Effector memory CD4-positive, alpha-beta T cell (primary cell): Measurements from ENCODE around the gene DUOXA2.
"Not testable (repeated sequence)": the region's sequence is repeated elsewhere in the genome, so short reads cannot be mapped to it uniquely, and the experiment has no call there.

Experiments
- DNase-seq, 3 donors: peaks; one replicate each; pipeline ENCODE4 v3.0.0-alpha.2; 2020
- H3K27ac ChIP-seq: 2 replicates; pipeline ENCODE4 v1.7.0; 2013; ENCODE audit warnings: mild to moderate bottlenecking, low read length, moderate library complexity; ENCODE audit not compliant: insufficient read depth, poor library complexity, severe bottlenecking
- H3K27me3 ChIP-seq: replicated peaks from 2 replicates; pipeline ENCODE4 v1.7.0; 2013; ENCODE audit warnings: mild to moderate bottlenecking, low read length; ENCODE audit not compliant: insufficient read depth, control insufficient read depth, poor library complexity, severe bottlenecking
- H3K36me3 ChIP-seq: 2 replicates; pipeline ENCODE4 v1.7.0; 2013; ENCODE audit warnings: mild to moderate bottlenecking, low read length, moderate library complexity; ENCODE audit not compliant: control insufficient read depth, insufficient read depth
- H3K4me1 ChIP-seq: 2 replicates; pipeline ENCODE4 v1.7.0; 2013; ENCODE audit warnings: low read length, mild to moderate bottlenecking; ENCODE audit not compliant: control insufficient read depth, insufficient read depth, poor library complexity, severe bottlenecking
- H3K4me3 ChIP-seq: 2 replicates; pipeline ENCODE4 v1.7.0; 2013; ENCODE audit warnings: low read length, low read depth, mild to moderate bottlenecking; ENCODE audit not compliant: insufficient read depth, poor library complexity, severe bottlenecking
- H3K9me3 ChIP-seq: 2 replicates; pipeline ENCODE4 v1.7.0; 2013; ENCODE audit warnings: mild to moderate bottlenecking, low read length, moderate library complexity; ENCODE audit not compliant: control insufficient read depth
- total RNA-seq, 3 donors: gene quantifications; one replicate each; lab custom pipeline; 2026; lab: John Stamatoyannopoulos, UW

Gene DUOXA2
- total RNA-seq, result 0 reads per million in 3 donors

DNA sequence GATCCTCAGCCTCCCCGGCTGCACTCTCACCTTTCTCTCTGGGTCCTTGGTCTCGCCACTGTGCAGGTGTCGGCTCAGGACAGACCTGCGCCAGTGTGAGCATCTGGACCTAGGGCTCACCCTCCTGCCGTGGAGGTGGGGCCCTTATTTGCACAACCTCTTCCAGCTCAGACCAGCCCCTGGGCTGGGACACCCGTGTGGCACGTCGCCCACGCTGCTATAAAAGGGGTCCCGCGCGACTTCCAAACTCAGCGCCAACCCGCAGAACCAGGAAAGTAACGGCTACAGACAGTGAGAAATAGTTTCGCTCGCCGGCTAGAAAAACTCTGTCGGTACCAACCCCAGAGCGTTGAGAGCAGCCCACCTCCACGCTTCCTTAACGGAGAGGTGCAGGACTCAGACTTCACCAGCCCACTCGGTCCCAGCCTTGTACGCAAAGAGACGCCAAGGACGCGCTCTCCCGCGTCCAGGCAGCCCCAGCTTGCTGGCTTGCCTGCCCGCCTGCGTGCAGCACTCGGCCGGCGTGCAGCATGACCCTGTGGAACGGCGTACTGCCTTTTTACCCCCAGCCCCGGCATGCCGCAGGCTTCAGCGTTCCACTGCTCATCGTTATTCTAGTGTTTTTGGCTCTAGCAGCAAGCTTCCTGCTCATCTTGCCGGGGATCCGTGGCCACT, at the start of gene DUOXA2, which contains the start of gene DUOX2:
DUOXA2 (plus strand) TSS at position 251 of the 675 bp plus-strand sequence; CDS start at position 531, 280 bp downstream.
DUOX2 (minus strand) TSS at position 97 of the 675 bp plus-strand sequence. CDS start 761 bp downstream, outside the sequence.
- Histone ChIP-seq H3K36me3 (no peaks in the 10 kb centered on the region), H3K4me1 (peaks cover 46% of the 10 kb centered on the region), H3K27ac (no peak within 1 kb of the TSS), H3K4me3 (no peak within 1 kb of the TSS), H3K9me3 (no peaks in the 10 kb centered on the region), H3K27me3 (peaks cover 68% of the 10 kb centered on the region)
- DNase-seq, result no peak

DNA sequence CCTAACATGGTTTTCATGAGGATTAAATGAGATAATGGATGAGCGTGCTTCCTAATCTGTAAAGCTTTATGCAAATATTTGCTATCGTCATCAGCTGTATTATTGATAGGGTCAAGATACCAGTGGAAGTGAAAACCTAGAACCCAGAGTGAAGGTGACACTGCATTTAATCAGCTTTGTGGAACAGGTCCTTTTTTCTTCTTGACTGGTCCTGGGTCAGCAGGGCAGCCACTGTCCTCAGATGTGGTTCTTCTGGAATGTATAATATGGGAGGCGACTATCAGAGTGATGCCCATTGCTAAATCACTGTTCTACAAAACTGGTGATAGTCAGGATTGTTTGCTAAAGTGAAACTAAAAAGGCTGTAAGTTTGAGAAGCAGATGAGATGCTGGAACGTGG, 49.7 kb upstream of the DUOXA2 start:
- Histone ChIP-seq H3K27ac (no peak overlapping the region), H3K9me3 (no peaks in the 10 kb centered on the region), H3K4me3 (no peak overlapping the region), H3K27me3 (no peaks in the 10 kb centered on the region), H3K36me3 (no peaks in the 10 kb centered on the region), H3K4me1 (no peaks in the 10 kb centered on the region)
- DNase-seq, result no peak

DNA sequence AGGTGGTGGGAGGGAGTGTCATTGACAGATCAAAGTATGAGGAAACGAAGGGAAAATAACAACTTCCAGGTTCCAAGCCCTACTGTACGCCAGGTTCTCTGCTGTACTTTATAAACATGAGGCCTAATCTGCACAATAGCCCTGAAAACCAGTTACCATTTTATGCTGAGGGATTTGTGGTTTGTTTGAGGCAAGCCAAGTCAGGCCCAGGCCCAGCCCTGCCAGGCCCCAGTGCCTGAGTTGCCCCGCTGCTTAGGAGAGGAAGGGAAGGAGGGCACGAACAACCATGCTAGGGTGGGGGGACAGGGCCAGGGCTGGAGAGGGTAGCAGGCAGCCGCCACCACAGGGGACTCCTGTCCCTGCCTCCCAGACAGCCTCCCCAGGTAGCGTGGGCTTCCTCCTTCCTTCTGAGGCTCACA, 44.2 kb upstream of the DUOXA2 start:
- DNase-seq, H3K4me3 ChIP-seq, H3K4me1 ChIP-seq, H3K27me3 ChIP-seq, H3K9me3 ChIP-seq, H3K36me3 ChIP-seq, H3K27ac ChIP-seq: not testable (repeated sequence)

DNA sequence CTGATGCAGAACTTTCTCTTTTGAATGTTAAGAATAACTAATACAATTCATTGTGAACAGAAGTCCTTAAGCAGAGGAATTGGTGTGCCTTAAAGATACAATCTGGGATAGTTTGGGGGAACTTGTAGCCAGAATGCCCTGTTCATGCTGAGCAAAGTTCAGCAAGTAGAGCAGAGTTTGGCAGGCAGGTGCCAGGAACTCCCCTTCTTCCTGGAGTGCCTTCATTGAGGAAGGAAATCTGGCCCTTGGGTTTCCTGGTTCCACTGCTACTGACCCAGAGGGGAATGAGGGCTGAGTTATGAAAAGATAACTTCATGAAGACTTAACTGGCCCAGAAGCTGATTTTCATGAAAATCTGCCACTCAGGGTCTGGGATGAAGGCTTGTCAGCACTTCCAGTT, 40.5 kb upstream of the DUOXA2 start:
- not testable (repeated sequence) for H3K9me3 ChIP-seq, DNase-seq, H3K4me1 ChIP-seq, H3K27me3 ChIP-seq, H3K4me3 ChIP-seq, H3K36me3 ChIP-seq, H3K27ac ChIP-seq

DNA sequence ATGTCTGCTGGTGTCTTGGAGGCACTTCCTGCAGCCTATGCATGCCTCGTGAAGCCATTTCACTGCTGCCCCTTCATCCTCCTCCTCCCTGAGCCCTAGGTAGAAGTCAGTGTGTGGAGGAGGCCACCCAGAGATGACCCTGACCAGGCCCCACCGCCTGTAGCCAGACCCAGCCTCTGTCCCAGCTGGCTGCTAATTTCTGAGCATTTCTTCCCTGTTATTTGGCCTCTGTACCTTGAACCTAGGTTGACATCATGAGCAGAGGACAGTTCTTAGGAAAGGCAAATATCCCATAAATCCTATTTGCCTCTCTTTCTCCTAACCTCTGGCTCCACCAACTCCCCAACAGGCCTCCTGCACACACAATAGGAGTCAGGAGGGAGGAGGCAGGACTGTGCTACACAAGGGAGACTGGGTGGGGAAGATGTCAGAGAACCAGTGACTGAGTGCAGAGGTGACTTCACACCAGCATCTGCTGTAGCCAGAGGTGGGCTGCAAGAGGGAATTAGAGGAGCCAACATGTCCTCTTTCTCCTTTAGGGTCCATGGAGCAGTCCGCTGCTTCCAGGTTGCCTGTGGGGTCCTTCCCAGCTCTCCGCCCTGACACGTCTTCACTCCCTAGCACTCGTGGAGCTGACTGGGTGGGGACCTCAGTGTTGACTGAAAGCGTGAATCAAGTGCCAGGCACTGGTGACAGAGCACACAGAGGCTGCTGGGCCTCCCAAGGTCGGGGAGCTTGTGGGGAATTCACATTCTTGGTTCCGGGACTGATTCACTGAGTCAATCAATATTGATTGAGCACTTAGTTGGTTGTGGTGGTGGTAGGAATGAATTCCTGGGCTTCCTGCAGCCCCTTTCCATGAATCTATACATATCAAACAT, 38.4 kb upstream of the DUOXA2 start:
- H3K4me1 ChIP-seq, H3K27me3 ChIP-seq, H3K4me3 ChIP-seq, DNase-seq, H3K27ac ChIP-seq, H3K9me3 ChIP-seq, H3K36me3 ChIP-seq: not testable (repeated sequence)

DNA sequence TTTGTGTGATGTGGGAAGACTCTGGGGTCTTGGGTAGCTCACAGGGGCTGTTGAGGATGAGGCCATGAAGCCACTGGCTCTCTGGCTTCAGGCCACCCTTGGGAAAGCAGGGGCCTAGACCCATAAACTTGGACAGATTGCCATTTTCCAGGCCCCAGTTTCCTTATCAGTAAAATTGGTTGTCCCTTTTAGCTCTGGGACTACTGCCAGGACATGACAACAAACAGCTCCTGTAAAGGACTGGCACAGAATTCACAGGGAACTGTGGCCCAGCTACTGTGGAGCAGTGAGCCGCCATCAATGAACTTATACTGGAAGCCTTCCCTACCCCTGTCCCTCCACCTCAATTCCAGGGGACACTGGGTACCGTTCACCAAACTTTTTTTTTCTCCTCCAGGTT, 36.7 kb upstream of the DUOXA2 start:
- not testable (repeated sequence) for H3K4me1 ChIP-seq, DNase-seq, H3K4me3 ChIP-seq, H3K27me3 ChIP-seq, H3K36me3 ChIP-seq, H3K9me3 ChIP-seq, H3K27ac ChIP-seq

DNA sequence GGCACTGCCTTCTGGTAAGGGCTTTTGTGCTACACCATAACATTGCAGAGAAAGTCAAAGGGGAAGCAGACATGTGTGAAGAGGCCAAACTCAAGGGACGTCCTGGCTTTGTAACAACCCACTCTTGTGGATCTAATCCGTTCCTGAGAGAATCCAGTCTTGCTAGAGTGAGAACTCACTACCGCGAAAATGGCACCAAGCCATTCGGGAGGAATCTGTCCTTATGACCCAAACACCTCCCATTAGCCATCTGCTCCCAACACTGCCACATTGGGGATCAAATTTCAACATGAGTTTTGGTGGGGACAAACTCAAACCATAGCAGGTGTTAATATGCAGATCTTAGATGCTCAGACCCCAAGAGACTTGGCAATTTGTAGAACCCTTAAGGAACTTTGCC, 34.9 kb upstream of the DUOXA2 start:
- H3K27me3 ChIP-seq, DNase-seq, H3K4me3 ChIP-seq, H3K27ac ChIP-seq, H3K4me1 ChIP-seq, H3K9me3 ChIP-seq, H3K36me3 ChIP-seq: not testable (repeated sequence)

DNA sequence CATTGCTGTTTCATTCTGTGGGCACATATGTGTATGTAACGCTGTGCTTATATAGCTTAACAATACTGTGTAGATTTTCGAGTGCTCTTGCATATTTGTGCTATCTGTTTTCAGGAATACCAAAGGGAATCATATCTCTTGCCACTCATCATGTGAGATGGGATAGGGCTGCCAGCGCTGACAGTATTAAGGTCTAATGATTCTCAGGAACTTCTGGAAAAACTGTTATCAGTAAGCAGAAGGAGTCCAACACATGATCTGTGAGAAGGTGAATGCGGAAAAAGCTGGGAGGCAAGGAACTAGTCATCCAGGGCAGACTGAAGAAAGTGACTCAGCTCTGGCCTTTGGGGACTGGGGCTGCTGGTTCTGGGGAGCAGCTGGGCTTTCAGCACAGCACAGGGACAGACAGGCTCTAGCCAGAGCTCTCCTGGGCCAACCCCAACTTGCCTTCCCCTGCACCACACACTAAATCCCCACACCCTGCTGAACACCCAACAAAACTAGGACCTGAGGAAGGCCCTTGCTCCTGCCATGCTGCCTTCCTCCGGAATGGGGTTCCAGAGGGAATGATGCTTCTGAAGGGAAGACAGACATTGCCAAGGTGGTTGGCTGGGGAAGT, 34.4 kb upstream of the DUOXA2 start:
- not testable (repeated sequence) for H3K27ac ChIP-seq, H3K9me3 ChIP-seq, H3K27me3 ChIP-seq, H3K36me3 ChIP-seq, H3K4me1 ChIP-seq, H3K4me3 ChIP-seq, DNase-seq

DNA sequence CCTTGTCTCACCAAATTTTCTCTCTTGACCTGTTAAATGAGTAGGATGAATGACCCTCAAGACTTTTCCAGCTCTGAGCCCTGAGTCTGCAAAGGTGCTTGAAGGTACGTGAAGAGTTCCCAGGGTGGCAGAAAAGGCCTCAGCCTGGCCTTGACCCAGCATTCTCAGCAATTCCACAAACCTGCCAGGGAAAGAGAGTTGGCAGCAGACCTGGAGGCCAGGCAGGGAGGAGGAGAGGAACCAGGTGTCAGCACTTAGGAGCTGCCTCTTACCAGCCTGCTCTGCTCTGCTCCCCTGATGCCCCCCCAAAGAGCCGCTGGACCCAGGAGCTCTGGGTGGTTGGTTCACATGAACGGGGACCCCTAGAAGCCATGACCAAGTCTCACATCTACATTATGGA, 33.5 kb upstream of the DUOXA2 start:
- not testable (repeated sequence) for H3K9me3 ChIP-seq, H3K27me3 ChIP-seq, H3K27ac ChIP-seq, H3K4me3 ChIP-seq, H3K36me3 ChIP-seq, DNase-seq, H3K4me1 ChIP-seq

DNA sequence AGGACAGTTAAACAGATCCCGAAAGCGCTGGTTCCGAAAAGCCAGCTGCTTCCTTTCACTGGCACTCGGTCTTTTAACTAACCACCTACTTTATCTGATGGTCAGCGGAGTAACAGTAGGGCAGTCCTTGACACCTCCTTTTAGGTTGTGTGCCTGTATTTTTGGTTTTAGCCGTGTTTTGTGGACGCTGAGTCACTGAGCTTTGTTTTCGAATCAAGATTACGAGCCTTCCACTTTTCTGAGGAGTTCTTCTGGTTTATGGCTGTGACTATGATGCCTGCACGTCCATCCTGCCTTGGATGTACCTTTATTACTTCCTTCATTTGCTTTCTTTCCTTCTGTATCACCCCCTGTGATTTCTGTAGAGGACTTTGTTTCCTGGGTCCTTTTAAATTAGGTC, 31.7 kb upstream of the DUOXA2 start:
- not testable (repeated sequence) for H3K4me1 ChIP-seq, H3K9me3 ChIP-seq, DNase-seq, H3K36me3 ChIP-seq, H3K4me3 ChIP-seq, H3K27me3 ChIP-seq, H3K27ac ChIP-seq
